Measurements from ENCODE around the gene VGLL3.

Gene VGLL3

GRCh38 chr3:87001473-87002098 is 10.6 kb upstream of the VGLL3 start:
- no peak overlapping the region for H3K27ac ChIP-seq (ENCODE audit: low read depth, low read length)
- H3K36me3 ChIP-seq (ENCODE audit: insufficient read depth, low read length), result no peaks in the 10 kb centered on the region
- H3K4me1 ChIP-seq (ENCODE audit: insufficient read depth, low read length), result no peaks in the 10 kb centered on the region
- no peak overlapping the region for H3K4me3 ChIP-seq (ENCODE audit: low read depth in 1 of 2, low read length in 2 of 2)
- H3K9ac ChIP-seq (ENCODE audit: low read length), result no peak overlapping the region
- H3K27me3 ChIP-seq (ENCODE audit: control insufficient read depth in 1 of 2, insufficient read depth in 2 of 2, low read length in 2 of 2), result no peaks in the 10 kb centered on the region
- no peaks in the 10 kb centered on the region for H3K9me3 ChIP-seq (ENCODE audit: low read length)

GRCh38 chr3:87000940-87001339 is 10.0 kb upstream of the VGLL3 start:
- Histone ChIP-seq H3K9ac (ENCODE audit: low read length) (no peak overlapping the region), H3K4me1 (ENCODE audit: insufficient read depth, low read length) (no peaks in the 10 kb centered on the region), H3K27me3 (ENCODE audit: control insufficient read depth in 1 of 2, insufficient read depth in 2 of 2, low read length in 2 of 2) (no peaks in the 10 kb centered on the region), H3K4me3 (ENCODE audit: low read depth in 1 of 2, low read length in 2 of 2) (no peak overlapping the region), H3K27ac (ENCODE audit: low read depth, low read length) (no peak overlapping the region), H3K36me3 (ENCODE audit: insufficient read depth, low read length) (no peaks in the 10 kb centered on the region), H3K9me3 (ENCODE audit: low read length) (no peaks in the 10 kb centered on the region)

GRCh38 chr3:86998569-86998968 is 7.6 kb upstream of the VGLL3 start:
- Histone ChIP-seq H3K36me3 (ENCODE audit: insufficient read depth, low read length) (no peaks in the 10 kb centered on the region), H3K4me1 (ENCODE audit: insufficient read depth, low read length) (no peaks in the 10 kb centered on the region), H3K27me3 (ENCODE audit: control insufficient read depth in 1 of 2, insufficient read depth in 2 of 2, low read length in 2 of 2) (no peaks in the 10 kb centered on the region), H3K27ac (ENCODE audit: low read depth, low read length) (no peak overlapping the region), H3K9ac (ENCODE audit: low read length) (no peak overlapping the region), H3K4me3 (ENCODE audit: low read depth in 1 of 2, low read length in 2 of 2) (no peak overlapping the region), H3K9me3 (ENCODE audit: low read length) (no peaks in the 10 kb centered on the region)

- no peaks in the 10 kb centered on the region for H3K9me3 ChIP-seq (ENCODE audit: low read length)
- H3K36me3 ChIP-seq (ENCODE audit: insufficient read depth, low read length), result no peaks in the 10 kb centered on the region
- H3K9ac ChIP-seq (ENCODE audit: low read length), result no peak overlapping the region
- H3K4me3 ChIP-seq (ENCODE audit: low read depth in 1 of 2, low read length in 2 of 2), result no peak overlapping the region
- no peak overlapping the region for H3K27ac ChIP-seq (ENCODE audit: low read depth, low read length)
- no peaks in the 10 kb centered on the region for H3K4me1 ChIP-seq (ENCODE audit: insufficient read depth, low read length)
- H3K27me3 ChIP-seq (ENCODE audit: control insufficient read depth in 1 of 2, insufficient read depth in 2 of 2, low read length in 2 of 2), result no peaks in the 10 kb centered on the region
Observed at GRCh38 chr3:86996261-86996955, 5.5 kb upstream of the VGLL3 start.

GRCh38 chr3:86995537-86995936 is 4.6 kb upstream of the VGLL3 start:
- H3K36me3 ChIP-seq (ENCODE audit: insufficient read depth, low read length), result no peaks in the 10 kb centered on the region
- H3K4me3 ChIP-seq (ENCODE audit: low read depth in 1 of 2, low read length in 2 of 2), result no peak overlapping the region
- no peaks in the 10 kb centered on the region for H3K4me1 ChIP-seq (ENCODE audit: insufficient read depth, low read length)
- H3K27ac ChIP-seq (ENCODE audit: low read depth, low read length), result no peak overlapping the region
- H3K9me3 ChIP-seq (ENCODE audit: low read length), result no peaks in the 10 kb centered on the region
- H3K9ac ChIP-seq (ENCODE audit: low read length), result no peak overlapping the region
- H3K27me3 ChIP-seq (ENCODE audit: control insufficient read depth in 1 of 2, insufficient read depth in 2 of 2, low read length in 2 of 2), result no peaks in the 10 kb centered on the region

GRCh38 chr3:86993704-86994103 is 2.8 kb upstream of the VGLL3 start:
- no peaks in the 10 kb centered on the region for H3K27me3 ChIP-seq (ENCODE audit: control insufficient read depth in 1 of 2, insufficient read depth in 2 of 2, low read length in 2 of 2)
- no peak overlapping the region for H3K27ac ChIP-seq (ENCODE audit: low read depth, low read length)
- H3K9ac ChIP-seq (ENCODE audit: low read length), result no peak overlapping the region
- no peak overlapping the region for H3K4me3 ChIP-seq (ENCODE audit: low read depth in 1 of 2, low read length in 2 of 2)
- no peaks in the 10 kb centered on the region for H3K36me3 ChIP-seq (ENCODE audit: insufficient read depth, low read length)
- H3K4me1 ChIP-seq (ENCODE audit: insufficient read depth, low read length), result no peaks in the 10 kb centered on the region
- no peaks in the 10 kb centered on the region for H3K9me3 ChIP-seq (ENCODE audit: low read length)

GRCh38 chr3:86991840-86992435 is 989 bp upstream of the VGLL3 start:
- Histone ChIP-seq H3K4me1 (ENCODE audit: insufficient read depth, low read length) (peaks cover 14% of the 10 kb centered on the region), H3K27me3 (ENCODE audit: control insufficient read depth in 1 of 2, insufficient read depth in 2 of 2, low read length in 2 of 2) (no peaks in the 10 kb centered on the region), H3K4me3 (ENCODE audit: low read depth in 1 of 2, low read length in 2 of 2) (peak overlapping the region; percentile 61 to 68), H3K36me3 (ENCODE audit: insufficient read depth, low read length) (no peaks in the 10 kb centered on the region), H3K9ac (ENCODE audit: low read length) (peak overlapping the region; percentile 77), H3K9me3 (ENCODE audit: low read length) (no peaks in the 10 kb centered on the region), H3K27ac (ENCODE audit: low read depth, low read length) (peak overlapping the region; percentile 79)

- Histone ChIP-seq H3K36me3 (ENCODE audit: insufficient read depth, low read length) (no peaks in the 10 kb centered on the region), H3K27ac (ENCODE audit: low read depth, low read length) (peak overlapping the region; percentile 79), H3K4me1 (ENCODE audit: insufficient read depth, low read length) (peaks cover 14% of the 10 kb centered on the region), H3K9ac (ENCODE audit: low read length) (peak overlapping the region; percentile 77), H3K9me3 (ENCODE audit: low read length) (no peaks in the 10 kb centered on the region), H3K27me3 (ENCODE audit: control insufficient read depth in 1 of 2, insufficient read depth in 2 of 2, low read length in 2 of 2) (no peaks in the 10 kb centered on the region), H3K4me3 (ENCODE audit: low read depth in 1 of 2, low read length in 2 of 2) (peak overlapping the region; percentile 61 to 68)
Observed at GRCh38 chr3:86991482-86991815, 500 bp upstream of the VGLL3 start.

GRCh38 chr3:86990012-86990733 is 776 bp downstream of the VGLL3 start:
- Histone ChIP-seq H3K9ac (ENCODE audit: low read length) (peak overlapping the region; percentile 77), H3K4me3 (ENCODE audit: low read depth in 1 of 2, low read length in 2 of 2) (peak overlapping the region; percentile 66 to 68), H3K9me3 (ENCODE audit: low read length) (no peaks in the 10 kb centered on the region), H3K36me3 (ENCODE audit: insufficient read depth, low read length) (no peaks in the 10 kb centered on the region), H3K4me1 (ENCODE audit: insufficient read depth, low read length) (peaks cover 20% of the 10 kb centered on the region), H3K27ac (ENCODE audit: low read depth, low read length) (peak overlapping the region; percentile 79), H3K27me3 (ENCODE audit: control insufficient read depth in 1 of 2, insufficient read depth in 2 of 2, low read length in 2 of 2) (no peaks in the 10 kb centered on the region)

GRCh38 chr3:86989611-86990010 is 1.3 kb downstream of the VGLL3 start:
- peak overlapping the region; percentile 77 for H3K9ac ChIP-seq (ENCODE audit: low read length)
- H3K27ac ChIP-seq (ENCODE audit: low read depth, low read length), result peak overlapping the region; percentile 79
- no peaks in the 10 kb centered on the region for H3K36me3 ChIP-seq (ENCODE audit: insufficient read depth, low read length)
- H3K4me3 ChIP-seq (ENCODE audit: low read depth in 1 of 2, low read length in 2 of 2), result peak overlapping the region; percentile 66 to 68
- no peaks in the 10 kb centered on the region for H3K27me3 ChIP-seq (ENCODE audit: control insufficient read depth in 1 of 2, insufficient read depth in 2 of 2, low read length in 2 of 2)
- peaks cover 23% of the 10 kb centered on the region for H3K4me1 ChIP-seq (ENCODE audit: insufficient read depth, low read length)
- no peaks in the 10 kb centered on the region for H3K9me3 ChIP-seq (ENCODE audit: low read length)

- Histone ChIP-seq H3K27ac (ENCODE audit: low read depth, low read length) (peak overlapping the region; percentile 79), H3K9ac (ENCODE audit: low read length) (peak overlapping the region; percentile 77), H3K4me1 (ENCODE audit: insufficient read depth, low read length) (peaks cover 28% of the 10 kb centered on the region), H3K27me3 (ENCODE audit: control insufficient read depth in 1 of 2, insufficient read depth in 2 of 2, low read length in 2 of 2) (no peaks in the 10 kb centered on the region), H3K4me3 (ENCODE audit: low read depth in 1 of 2, low read length in 2 of 2) (peak overlapping the region in 1 of 2 donors; percentile 68), H3K36me3 (ENCODE audit: insufficient read depth, low read length) (no peaks in the 10 kb centered on the region), H3K9me3 (ENCODE audit: low read length) (no peaks in the 10 kb centered on the region)
Observed at GRCh38 chr3:86989006-86989405, 1.9 kb downstream of the VGLL3 start.

Measured in muscle layer of colon (tissue), 2 donors.